Measurements from ENCODE around the gene FIBCD1. TPM values are rescaled to one million over a fixed set of nuclear protein-coding genes. Genes with fewer than 3 reads are reported as not detected.

The FIBCD1 gene
- total and polyA plus RNA-seq, 4 donors = 0.97 to 7.7 (median 4.1) TPM

- Histone ChIP-seq H3K9ac (ENCODE audit: insufficient read depth in 1 of 2, low read length in 2 of 2) (no peak overlapping the region), H3K27ac (ENCODE audit: low read depth in 1 of 2, low read length in 1 of 2) (no peak overlapping the region), H3K9me3 (ENCODE audit: control insufficient read depth in 4 of 4, insufficient read depth in 3 of 4, low read length in 3 of 4) (no peaks in the 10 kb centered on the region), H3K4me3 (no peak overlapping the region), H3K4me1 (ENCODE audit: control insufficient read depth in 5 of 5, insufficient read depth in 5 of 5, low read length in 5 of 5) (no peaks in the 10 kb centered on the region), H3K36me3 (ENCODE audit: control insufficient read depth in 4 of 4, insufficient read depth in 4 of 4, low read length in 4 of 4) (no peaks in the 10 kb centered on the region), H3K27me3 (ENCODE audit: control insufficient read depth in 3 of 3, insufficient read depth in 3 of 3, low read length in 2 of 3) (peaks cover 0 to 9% (median 0%) of the 10 kb centered on the region in 3 donors)
- DNase-seq = no peak
- 63 to 71% methylated on average over 12 of the region's 12 CpGs for WGBS, 2 donors
- no peak for TF ChIP-seq CTCF (IDR thresholded peaks at IDR 0.05; ENCODE audit: control extremely low read depth, extremely low read depth)
- ATAC-seq (ENCODE audit: insufficient read depth, low FRiP score) = no peak
Measured at GRCh38 chr9:130971294-130971849, 32.3 kb upstream of the FIBCD1 start.

- H3K9ac ChIP-seq (ENCODE audit: insufficient read depth in 1 of 2, low read length in 2 of 2) = no peak overlapping the region
- no peaks in the 10 kb centered on the region for H3K9me3 ChIP-seq (ENCODE audit: control insufficient read depth in 4 of 4, insufficient read depth in 3 of 4, low read length in 3 of 4)
- WGBS, 2 donors = 72 to 80% methylated on average over 3 of the region's 3 CpGs
- peaks cover 0 to 9% (median 0%) of the 10 kb centered on the region in 3 donors for H3K27me3 ChIP-seq (ENCODE audit: control insufficient read depth in 3 of 3, insufficient read depth in 3 of 3, low read length in 2 of 3)
- H3K27ac ChIP-seq (ENCODE audit: low read depth in 1 of 2, low read length in 1 of 2) = no peak overlapping the region
- TF ChIP-seq CTCF (IDR thresholded peaks at IDR 0.05; ENCODE audit: control extremely low read depth, extremely low read depth) = no peak
- no peaks in the 10 kb centered on the region for H3K36me3 ChIP-seq (ENCODE audit: control insufficient read depth in 4 of 4, insufficient read depth in 4 of 4, low read length in 4 of 4)
- ATAC-seq (ENCODE audit: insufficient read depth, low FRiP score) (no peak), DNase-seq (no peak)
- no peaks in the 10 kb centered on the region for H3K4me1 ChIP-seq (ENCODE audit: control insufficient read depth in 5 of 5, insufficient read depth in 5 of 5, low read length in 5 of 5)
- H3K4me3 ChIP-seq = no peak overlapping the region
Measured at GRCh38 chr9:130970855-130971254, 31.8 kb upstream of the FIBCD1 start.

GRCh38 chr9:130970052-130970451 lies 31.0 kb upstream of the FIBCD1 start:
- no peaks in the 10 kb centered on the region for H3K9me3 ChIP-seq (ENCODE audit: control insufficient read depth in 4 of 4, insufficient read depth in 3 of 4, low read length in 3 of 4)
- no peaks in the 10 kb centered on the region for H3K4me1 ChIP-seq (ENCODE audit: control insufficient read depth in 5 of 5, insufficient read depth in 5 of 5, low read length in 5 of 5)
- no peak for TF ChIP-seq CTCF (IDR thresholded peaks at IDR 0.05; ENCODE audit: control extremely low read depth, extremely low read depth)
- ATAC-seq (ENCODE audit: insufficient read depth, low FRiP score) = no peak
- WGBS, 2 donors = 83 to 90% methylated on average over 12 of the region's 12 CpGs
- no peak overlapping the region for H3K4me3 ChIP-seq
- H3K9ac ChIP-seq (ENCODE audit: insufficient read depth in 1 of 2, low read length in 2 of 2) = no peak overlapping the region
- H3K27me3 ChIP-seq (ENCODE audit: control insufficient read depth in 3 of 3, insufficient read depth in 3 of 3, low read length in 2 of 3) = peaks cover 0 to 9% (median 0%) of the 10 kb centered on the region in 3 donors
- no peak overlapping the region for H3K27ac ChIP-seq (ENCODE audit: low read depth in 1 of 2, low read length in 1 of 2)
- no peaks in the 10 kb centered on the region for H3K36me3 ChIP-seq (ENCODE audit: control insufficient read depth in 4 of 4, insufficient read depth in 4 of 4, low read length in 4 of 4)
- no peak for DNase-seq

- Histone ChIP-seq H3K4me1 (ENCODE audit: control insufficient read depth in 5 of 5, insufficient read depth in 5 of 5, low read length in 5 of 5) (no peaks in the 10 kb centered on the region), H3K4me3 (no peak overlapping the region), H3K9ac (ENCODE audit: insufficient read depth in 1 of 2, low read length in 2 of 2) (no peak overlapping the region), H3K27me3 (ENCODE audit: control insufficient read depth in 3 of 3, insufficient read depth in 3 of 3, low read length in 2 of 3) (no peaks in the 10 kb centered on the region), H3K27ac (ENCODE audit: low read depth in 1 of 2, low read length in 1 of 2) (no peak overlapping the region), H3K9me3 (ENCODE audit: control insufficient read depth in 4 of 4, insufficient read depth in 3 of 4, low read length in 3 of 4) (no peaks in the 10 kb centered on the region), H3K36me3 (ENCODE audit: control insufficient read depth in 4 of 4, insufficient read depth in 4 of 4, low read length in 4 of 4) (no peaks in the 10 kb centered on the region)
- DNase-seq (no peak), ATAC-seq (ENCODE audit: insufficient read depth, low FRiP score) (no peak)
- TF ChIP-seq CTCF (IDR thresholded peaks at IDR 0.05; ENCODE audit: control extremely low read depth, extremely low read depth) = no peak
- WGBS, 2 donors = 83 to 89% methylated on average over 7 of the region's 7 CpGs
Measured at GRCh38 chr9:130965680-130966079, 26.6 kb upstream of the FIBCD1 start.

Data from lung (tissue), 12 donors.